AG20443 (cell line): ENCODE measurements around the gene DNAH10.

Source experiments
- DNase-seq: peaks from one replicate; pipeline ENCODE4 v3.0.0; 2012; ENCODE audit warnings: low spot score, mixed read lengths

DNAH10 gene

DNA sequence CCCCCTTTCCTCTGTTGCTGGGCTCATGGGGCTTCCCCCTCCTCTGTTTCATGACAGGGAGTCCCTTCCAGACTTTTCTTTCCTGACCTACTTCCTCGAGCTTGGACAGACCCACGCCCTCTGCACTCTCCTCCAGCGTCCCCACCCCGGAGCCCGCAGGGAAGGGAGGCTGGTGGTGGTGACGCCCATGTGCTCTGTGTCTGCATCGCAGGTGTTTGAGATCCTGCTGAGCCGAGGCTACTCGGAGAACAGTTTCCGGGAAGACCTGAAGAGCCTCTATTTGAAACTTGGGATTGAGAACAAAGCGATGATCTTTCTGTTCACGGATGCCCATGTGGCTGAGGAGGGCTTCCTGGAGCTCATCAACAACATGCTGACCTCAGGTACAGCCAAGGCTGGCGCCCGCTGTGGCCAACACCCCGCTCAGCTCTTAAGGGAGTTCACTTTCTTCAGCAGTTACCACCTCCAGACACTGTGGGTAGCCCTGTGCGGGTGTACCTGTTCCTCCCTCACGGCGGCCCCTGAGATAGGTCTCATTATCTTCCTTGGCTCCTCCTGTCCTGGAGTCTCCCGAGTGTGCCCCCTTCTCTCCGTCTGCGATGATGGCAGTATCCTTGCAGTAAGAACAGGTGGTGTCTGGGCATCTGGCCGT is 125.0 kb downstream of the DNAH10 start:
- no peak for DNase-seq

DNA sequence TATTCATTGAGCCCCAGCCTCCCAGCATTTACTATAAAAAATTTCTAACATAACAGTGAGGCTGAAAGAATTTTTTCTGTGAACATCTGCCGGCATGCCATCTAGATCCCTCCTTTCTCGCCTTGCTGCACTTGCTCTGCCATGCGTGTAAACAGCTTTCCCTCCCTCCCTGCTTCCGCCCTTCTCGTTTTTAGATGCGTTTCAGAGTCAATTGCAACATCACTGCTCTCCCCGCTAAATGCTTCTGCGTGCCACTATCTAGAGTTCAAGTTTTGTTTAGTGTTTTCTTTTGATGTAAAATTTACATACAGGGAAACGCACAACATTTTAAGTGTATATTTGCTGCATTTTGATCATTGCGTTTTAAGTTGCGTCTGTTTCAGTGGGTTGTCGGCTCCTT is 126.9 kb downstream of the DNAH10 start:
- DNase-seq: no peak

GRCh38 chr12:123889848-123890535 is 127.9 kb downstream of the DNAH10 start:
- DNase-seq: no peak

- DNase-seq: no peak
Observed at GRCh38 chr12:123890536-123890902, 128.4 kb downstream of the DNAH10 start.

- DNase-seq: no peak
Observed at GRCh38 chr12:123891011-123891410, 128.9 kb downstream of the DNAH10 start.

DNA sequence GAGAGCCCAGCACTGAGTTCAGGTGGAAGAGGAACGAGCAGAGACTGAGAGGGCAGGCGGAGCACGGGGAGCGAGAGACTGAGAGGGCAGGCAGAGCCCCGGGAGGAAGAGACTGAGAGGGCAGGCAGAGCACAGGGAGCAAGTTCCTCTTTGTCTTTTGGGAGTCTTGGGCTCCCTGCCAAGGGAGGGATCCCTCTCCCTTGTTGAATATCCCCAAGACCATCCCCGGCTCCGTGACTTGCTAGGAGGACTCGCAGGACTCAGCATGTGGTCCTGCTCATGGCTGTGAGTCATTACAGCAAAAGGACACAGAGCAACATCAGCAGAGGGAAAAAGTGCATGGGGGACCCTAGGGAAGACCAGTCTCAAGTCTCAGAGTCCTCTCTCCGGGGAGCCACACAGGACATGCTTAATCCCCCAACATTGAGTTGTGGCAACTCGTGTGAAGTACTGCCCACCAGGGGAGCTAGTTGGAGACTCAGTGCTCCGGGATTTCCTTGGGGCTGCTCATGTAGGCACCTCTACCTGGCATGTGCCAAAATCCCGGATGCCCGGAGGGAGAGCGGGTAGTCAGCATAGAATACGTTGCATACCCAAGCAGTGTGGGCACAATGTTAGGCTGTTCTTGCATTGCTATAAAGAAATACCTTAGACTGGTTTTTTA is 129.5 kb downstream of the DNAH10 start:
- no peak for DNase-seq

GRCh38 chr12:123892180-123892559 is 130.1 kb downstream of the DNAH10 start:
- no peak for DNase-seq

DNA sequence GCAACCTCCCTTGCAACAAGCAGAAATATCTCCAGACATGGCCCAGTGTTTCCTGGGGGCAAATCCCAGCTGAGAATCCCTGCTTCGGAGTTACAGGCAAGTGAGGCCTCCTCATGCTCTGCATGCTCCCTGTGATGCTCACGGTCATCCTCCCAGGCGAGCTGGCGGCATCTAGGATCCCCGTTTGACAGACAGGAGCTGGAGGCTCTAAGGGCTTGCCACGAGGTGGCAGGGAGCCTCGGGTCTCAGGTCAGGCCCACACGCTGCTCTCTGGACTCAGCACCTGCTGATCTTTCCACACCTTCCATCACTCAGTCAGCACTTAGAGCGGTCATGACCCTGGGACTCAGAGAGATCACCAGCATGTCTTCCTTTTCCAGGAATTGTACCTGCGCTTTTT is 130.8 kb downstream of the DNAH10 start:
- no peak for DNase-seq

GRCh38 chr12:123893276-123893675 is 131.2 kb downstream of the DNAH10 start:
- no peak for DNase-seq

GRCh38 chr12:123894823-123895345 is 132.8 kb downstream of the DNAH10 start:
- no peak for DNase-seq

DNA sequence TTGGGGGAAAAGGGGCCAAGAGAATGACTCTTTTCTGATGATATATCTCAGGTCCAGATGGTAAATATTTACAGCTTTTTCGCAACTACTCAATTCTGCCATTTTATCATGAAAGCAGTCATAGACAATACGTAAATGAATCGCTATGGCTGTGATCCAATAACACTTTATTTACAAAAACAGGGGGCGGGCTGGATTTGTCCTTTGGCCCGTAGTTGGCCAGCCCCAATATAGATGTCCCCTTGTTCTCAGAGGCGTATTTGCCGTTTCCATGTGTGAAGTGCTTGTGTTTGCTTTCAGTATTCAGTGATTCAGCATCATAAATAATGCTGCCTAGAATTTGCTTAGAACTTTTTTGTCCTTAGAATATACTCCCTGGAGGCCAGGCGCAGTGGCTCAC is 133.3 kb downstream of the DNAH10 start:
- no peak for DNase-seq

DNA sequence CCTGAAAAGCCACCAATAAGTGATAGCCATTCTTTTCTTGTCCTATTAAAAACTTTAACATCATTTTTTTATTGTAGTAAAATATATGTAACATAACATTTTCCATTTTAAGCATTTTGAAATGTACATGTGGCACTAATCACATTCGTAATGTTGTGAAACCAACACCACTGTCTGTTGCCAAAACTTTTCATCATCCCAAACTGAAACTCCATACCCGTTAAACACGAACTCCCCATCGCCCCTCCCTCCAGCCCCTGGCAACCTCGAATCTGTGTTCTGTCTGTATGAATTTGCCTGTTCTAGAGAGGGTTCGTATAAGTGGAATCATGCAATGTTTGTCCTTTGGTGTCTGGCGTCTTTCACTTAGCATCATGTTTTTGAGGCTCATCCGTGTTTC is 134.7 kb downstream of the DNAH10 start:
- DNase-seq: peak; percentile 55

DNA sequence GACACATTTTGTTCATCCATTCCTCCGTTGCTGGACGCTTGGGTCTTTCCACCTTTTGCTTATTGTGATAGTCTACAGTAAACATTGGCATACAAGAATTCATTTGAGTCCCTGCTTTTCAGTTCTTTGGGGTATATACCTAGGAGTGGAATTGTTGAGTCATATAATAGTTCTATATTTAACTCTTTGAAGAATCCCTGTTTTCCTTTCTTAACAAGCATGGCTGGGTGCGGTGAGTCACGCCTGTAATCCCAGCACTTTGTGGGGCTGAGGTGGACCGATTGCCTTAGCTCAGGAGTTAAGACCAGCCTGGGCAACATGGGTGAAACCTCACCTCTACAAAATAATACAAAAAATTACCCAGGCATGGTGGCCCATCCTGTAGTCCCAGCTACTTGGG is 135.1 kb downstream of the DNAH10 start:
- no peak for DNase-seq

- DNase-seq: no peak
Observed at GRCh38 chr12:123898673-123899072, 136.6 kb downstream of the DNAH10 start.

DNA sequence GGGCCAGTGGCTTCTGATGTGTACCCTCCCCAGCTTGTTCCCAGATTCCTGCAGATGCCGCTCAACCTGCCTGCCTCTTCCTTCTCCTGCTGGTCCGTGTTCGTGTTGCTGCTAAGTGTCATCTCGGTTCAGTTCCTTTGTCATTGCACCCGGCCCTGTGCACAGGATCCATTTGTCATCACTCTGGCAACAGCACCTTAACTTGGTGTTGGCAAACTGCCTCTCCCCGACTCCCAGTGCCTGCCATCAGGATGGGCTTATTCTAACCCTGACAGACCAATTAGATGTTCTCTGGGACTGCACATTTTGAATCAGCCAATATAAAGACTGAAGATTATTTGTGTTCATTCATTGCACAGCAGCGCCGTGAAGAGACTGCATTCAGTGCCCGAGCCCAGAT is 137.3 kb downstream of the DNAH10 start:
- DNase-seq: no peak

DNA sequence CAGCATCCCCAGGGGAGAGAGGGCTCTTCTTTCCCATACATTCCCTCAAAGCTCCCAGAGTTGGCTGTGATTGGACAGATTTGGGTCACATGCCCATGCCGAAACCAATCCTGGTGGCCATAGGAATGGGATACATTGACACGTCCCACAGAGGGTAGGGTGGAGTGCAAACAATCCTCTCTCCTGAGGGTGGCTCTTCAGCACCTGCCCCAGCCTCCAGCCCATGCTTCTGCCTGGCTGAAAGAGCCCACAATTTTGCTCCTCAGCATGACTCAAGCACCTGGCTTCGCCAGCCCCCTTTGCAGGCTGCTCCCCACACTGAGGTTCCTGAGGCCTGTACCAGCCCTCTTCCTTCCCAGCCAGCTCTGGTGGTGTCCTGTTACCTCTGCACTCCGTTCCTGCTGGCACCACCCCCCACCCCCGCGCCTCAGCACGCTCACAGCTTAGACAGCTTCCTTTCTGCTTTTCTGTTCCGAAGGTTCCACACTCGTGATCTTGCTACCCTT is 138.8 kb downstream of the DNAH10 start:
- no peak for DNase-seq

- DNase-seq: no peak
Observed at GRCh38 chr12:123902821-123903220, 140.7 kb downstream of the DNAH10 start.

- DNase-seq: no peak
Observed at GRCh38 chr12:123903301-123904065, 141.4 kb downstream of the DNAH10 start.

DNA sequence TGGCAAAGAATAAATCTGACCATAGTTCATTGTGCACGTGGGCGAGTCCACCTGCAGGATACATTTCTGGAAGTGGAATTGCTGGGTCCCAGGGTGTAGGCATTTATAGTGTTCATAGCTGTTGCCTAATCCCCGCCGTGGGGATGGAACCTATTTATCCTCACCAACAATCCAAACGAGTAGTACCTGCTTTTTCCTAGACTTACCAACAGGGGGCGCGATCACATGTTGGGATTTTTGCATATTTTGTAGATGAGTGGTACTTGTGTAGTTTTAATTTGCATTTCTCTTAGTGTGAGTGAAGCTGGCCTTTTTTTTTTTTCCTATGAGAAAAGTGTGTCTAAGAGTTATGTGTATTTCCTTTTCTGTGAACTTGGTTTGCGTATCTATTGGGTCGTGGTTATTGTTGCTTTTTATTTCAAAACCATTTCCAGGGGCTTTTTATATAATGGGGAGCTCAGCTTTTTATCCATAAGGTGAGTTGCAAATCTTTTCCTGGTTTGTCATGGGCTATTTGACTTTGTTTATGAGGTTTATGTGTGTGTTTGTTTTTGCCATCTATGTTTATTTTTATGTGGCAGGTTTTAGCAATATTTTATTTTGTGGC is 143.3 kb downstream of the DNAH10 start:
- peak; percentile 77 for DNase-seq

- no peak for DNase-seq
Observed at GRCh38 chr12:123906711-123907420, 144.8 kb downstream of the DNAH10 start.
